ENCODE data around the gene GPD1L. TPM values are rescaled to one million over a fixed set of nuclear protein-coding genes. Genes with fewer than 3 reads are reported as not detected.

The GPD1L gene
- total and polyA plus RNA-seq, 10 of the 15 experiments (the other 5 are each of a cell fraction or from before 2014, with no cell fraction given), result 0.77 to 4.8 (median 3.9) TPM

- TF ChIP-seq PAX8 (IDR thresholded peaks at IDR 0.05), result no peak
These were observed 43.4 kb upstream of the GPD1L start for GRCh38 chr3:32062950-32063582.

GRCh38 chr3:32066686-32067085, 39.7 kb upstream of the GPD1L start:
- no peak overlapping the region for H2AFZ ChIP-seq (ENCODE audit: control insufficient read depth, low read depth, low read length)
- ChIA-PET POLR2A (no interaction called here), CTCF (no interaction called here), RAD21 (ENCODE audit: unreplicated experiment) (no interaction called here), SMC1A (ENCODE audit: uncharacterized antibody, unreplicated experiment) (no interaction called here)
- H3K27me3 ChIP-seq (replicated peaks in 1 of 2; ENCODE audit: control insufficient read depth in 2 of 2, insufficient read depth in 2 of 2, low read length in 1 of 2), result no peaks in the 10 kb centered on the region; a peak in 1 of 4 replicates
- in situ Hi-C loops (cut with MboI), result no loop called here
- intact Hi-C loops (cut with micrococcal nuclease; ENCODE audit: unreplicated experiment), result no loop called here
- no TSS peak for BruUV-seq (replicated peaks)
- no peaks in the 10 kb centered on the region for H3K79me2 ChIP-seq (ENCODE audit: control insufficient read depth, insufficient read depth, low read length)
- FAIRE-seq (no peak), ATAC-seq (no peak), DNase-seq (ENCODE audit: low read depth, low spot score) (no peak)
- WGBS (ENCODE audit: insufficient coverage, insufficient replicate concordance, low lambda C conversion rate, missing lambda C conversion rate), result 19% methylated on average over 2 of the region's 2 CpGs
- H3K4me3 ChIP-seq, result no peak overlapping the region
- no peaks in the 10 kb centered on the region; the same call in 2 of the 3 replicates for H3K9me3 ChIP-seq (replicated peaks; ENCODE audit: control insufficient read depth, insufficient read depth, low read length)
- H3K9ac ChIP-seq (ENCODE audit: control insufficient read depth, insufficient read depth, low read length), result no peak overlapping the region
- H3K27ac ChIP-seq (ENCODE audit: control insufficient read depth, insufficient read depth), result no peak overlapping the region
- no peak overlapping the region for H3K4me2 ChIP-seq (ENCODE audit: control insufficient read depth, insufficient read depth)
- H3K4me1 ChIP-seq (ENCODE audit: control insufficient read depth, insufficient read depth, low read length), result no peaks in the 10 kb centered on the region
- H4K20me1 ChIP-seq (ENCODE audit: control insufficient read depth, insufficient read depth), result no peaks in the 10 kb centered on the region
- no peaks in the 10 kb centered on the region for H3K36me3 ChIP-seq (ENCODE audit: control insufficient read depth in 2 of 2, insufficient read depth in 2 of 2, low read length in 1 of 2)
- TF ChIP-seq NRF1 (conservative IDR thresholded peaks at IDR 0.05; ENCODE audit: low read depth, low read length) (no peak), EED (IDR thresholded peaks at IDR 0.05; ENCODE audit: low read depth) (no peak), CUX1 (IDR thresholded peaks at IDR 0.05; ENCODE audit: insufficient replicate concordance, low read depth, low read length) (no peak), E2F4 (IDR thresholded peaks at IDR 0.05; ENCODE audit: low read depth, low read length) (no peak), KLF5 (IDR thresholded peaks at IDR 0.05; ENCODE audit: partially characterized antibody) (no peak), SIN3A (IDR thresholded peaks at IDR 0.05; ENCODE audit: low read depth, low read length) (no peak), ZBTB33 (IDR thresholded peaks at IDR 0.05) (no peak), FOXM1 (IDR thresholded peaks at IDR 0.05; ENCODE audit: low read depth, low read length) (no peak)

More at GRCh38 chr3:32062950-32063582, 43.4 kb upstream of the GPD1L start:
- Histone ChIP-seq H3K4me3 (no peak overlapping the region), H3K27me3 (replicated peaks in 1 of 2; ENCODE audit: control insufficient read depth in 2 of 2, insufficient read depth in 2 of 2, low read length in 1 of 2) (no peaks in the 10 kb centered on the region), H3K79me2 (ENCODE audit: control insufficient read depth, insufficient read depth, low read length) (no peaks in the 10 kb centered on the region), H3K9ac (ENCODE audit: control insufficient read depth, insufficient read depth, low read length) (no peak overlapping the region), H3K4me1 (ENCODE audit: control insufficient read depth, insufficient read depth, low read length) (no peaks in the 10 kb centered on the region), H3K4me2 (ENCODE audit: control insufficient read depth, insufficient read depth) (no peak overlapping the region), H3K27ac (ENCODE audit: control insufficient read depth, insufficient read depth) (no peak overlapping the region), H4K20me1 (ENCODE audit: control insufficient read depth, insufficient read depth) (no peaks in the 10 kb centered on the region), H3K36me3 (ENCODE audit: control insufficient read depth in 2 of 2, insufficient read depth in 2 of 2, low read length in 1 of 2) (no peaks in the 10 kb centered on the region), H3K9me3 (replicated peaks; ENCODE audit: control insufficient read depth, insufficient read depth, low read length) (no peaks in the 10 kb centered on the region), H2AFZ (ENCODE audit: control insufficient read depth, low read depth, low read length) (no peak overlapping the region)
- in situ Hi-C loops (cut with MboI) (no loop called here), intact Hi-C loops (cut with micrococcal nuclease; ENCODE audit: unreplicated experiment) (no loop called here)
- SMC1A ChIA-PET (ENCODE audit: uncharacterized antibody, unreplicated experiment), result no interaction called here
- ATAC-seq (no peak), FAIRE-seq (no peak), DNase-seq (ENCODE audit: low read depth, low spot score) (no peak)
- POLR2A ChIA-PET, result no interaction called here
- CTCF ChIA-PET, result no interaction called here
- RAD21 ChIA-PET (ENCODE audit: unreplicated experiment), result no interaction called here
- BruUV-seq (replicated peaks), result no TSS peak
- 0% methylated on average over 4 of the region's 4 CpGs for WGBS (ENCODE audit: insufficient coverage, insufficient replicate concordance, low lambda C conversion rate, missing lambda C conversion rate)

Measured in GM12878 (cell line).